NCI-H1092 treated with DMSO at 0.1 percent for 48 hours (cell line): ENCODE data around the gene PRKCE.

ENCODE experiments used
- DNase-seq: peaks from one replicate; lab custom pipeline; 2025; lab: John Stamatoyannopoulos, UW

Gene PRKCE

GRCh38 chr2:45809205-45809604 is 157.7 kb downstream of the PRKCE start:
- DNase-seq: no peak

GRCh38 chr2:45812011-45812500 is 160.6 kb downstream of the PRKCE start:
- DNase-seq: no peak

- DNase-seq: peak; percentile 50
These were observed 161.8 kb downstream of the PRKCE start for GRCh38 chr2:45813003-45813941.

- DNase-seq: no peak
These were observed 163.0 kb downstream of the PRKCE start for GRCh38 chr2:45814488-45814887.

GRCh38 chr2:45814951-45815621 is 163.6 kb downstream of the PRKCE start:
- no peak for DNase-seq

GRCh38 chr2:45816272-45816671 is 164.8 kb downstream of the PRKCE start:
- DNase-seq: no peak

GRCh38 chr2:45818591-45818990 is 167.1 kb downstream of the PRKCE start:
- DNase-seq: no peak

GRCh38 chr2:45820048-45820447 is 168.6 kb downstream of the PRKCE start:
- no peak for DNase-seq

GRCh38 chr2:45821558-45822271 is 170.2 kb downstream of the PRKCE start:
- peak; percentile 16 for DNase-seq

GRCh38 chr2:45822272-45822630 is 170.8 kb downstream of the PRKCE start:
- no peak for DNase-seq

- DNase-seq: peak; percentile 6
These were observed 172.3 kb downstream of the PRKCE start for GRCh38 chr2:45823723-45824206.

GRCh38 chr2:45825001-45825651 is 173.7 kb downstream of the PRKCE start:
- no peak for DNase-seq

GRCh38 chr2:45826460-45826859 is 175.0 kb downstream of the PRKCE start:
- no peak for DNase-seq

GRCh38 chr2:45826884-45827635 is 175.6 kb downstream of the PRKCE start:
- no peak for DNase-seq

- no peak for DNase-seq
These were observed 178.8 kb downstream of the PRKCE start for GRCh38 chr2:45830322-45830721.

GRCh38 chr2:45833301-45833967 is 182.0 kb downstream of the PRKCE start:
- no peak for DNase-seq

- no peak for DNase-seq
These were observed 182.5 kb downstream of the PRKCE start for GRCh38 chr2:45833968-45834344.

- no peak for DNase-seq
These were observed 182.9 kb downstream of the PRKCE start for GRCh38 chr2:45834372-45834771.

GRCh38 chr2:45834858-45835257 is 183.4 kb downstream of the PRKCE start:
- no peak for DNase-seq

- DNase-seq: no peak
These were observed 184.8 kb downstream of the PRKCE start for GRCh38 chr2:45836316-45836715.

- DNase-seq: no peak
These were observed 185.3 kb downstream of the PRKCE start for GRCh38 chr2:45836740-45837139.
